Measurements from ENCODE around the gene TNFRSF8.
A peak's percentile ranks its signal among the peaks of the same experiment; 100 is the strongest.

The TNFRSF8 gene

DNA sequence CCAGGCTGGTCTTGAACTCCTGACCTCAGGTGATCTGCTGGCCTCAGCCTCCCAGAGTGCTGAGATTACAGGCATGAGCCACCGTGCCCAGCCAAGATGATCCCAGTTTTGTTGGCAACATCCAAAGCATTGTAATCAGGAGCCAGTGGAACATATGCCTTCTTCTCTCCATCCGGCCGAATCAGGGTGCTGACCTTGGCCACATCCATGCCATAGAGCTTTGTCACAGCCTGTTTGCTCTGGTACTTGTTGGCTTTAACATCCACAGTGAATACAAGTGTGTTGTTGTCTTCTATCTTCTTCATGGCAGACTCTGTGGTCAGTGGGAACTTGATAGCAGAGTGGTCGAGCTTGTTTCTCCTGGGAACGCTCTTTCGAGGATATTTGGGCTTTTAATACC is 17.1 kb downstream of the TNFRSF8 start:
- no peak for TF ChIP-seq CTCF (IDR thresholded peaks at IDR 0.05; ENCODE audit: control insufficient read depth, insufficient read depth, low read depth, low read length, missing control alignments)
- H3K4me3 ChIP-seq (ENCODE audit: control insufficient read depth, low read depth, low read length), result no peak overlapping the region
- no peak for DNase-seq (ENCODE audit: low read depth)

GRCh38 chr1:12080773-12081556 is 17.9 kb downstream of the TNFRSF8 start:
- TF ChIP-seq CTCF (IDR thresholded peaks at IDR 0.05; ENCODE audit: control insufficient read depth, insufficient read depth, low read depth, low read length, missing control alignments), result no peak
- no peak overlapping the region for H3K4me3 ChIP-seq (ENCODE audit: control insufficient read depth, low read depth, low read length)
- no peak for DNase-seq (ENCODE audit: low read depth)

GRCh38 chr1:12081648-12082396 is 18.7 kb downstream of the TNFRSF8 start:
- no peak for TF ChIP-seq CTCF (IDR thresholded peaks at IDR 0.05; ENCODE audit: control insufficient read depth, insufficient read depth, low read depth, low read length, missing control alignments)
- DNase-seq (ENCODE audit: low read depth), result no peak
- H3K4me3 ChIP-seq (ENCODE audit: control insufficient read depth, low read depth, low read length), result no peak overlapping the region

- DNase-seq (ENCODE audit: low read depth), result no peak
- no peak overlapping the region for H3K4me3 ChIP-seq (ENCODE audit: control insufficient read depth, low read depth, low read length)
- TF ChIP-seq CTCF (IDR thresholded peaks at IDR 0.05; ENCODE audit: control insufficient read depth, insufficient read depth, low read depth, low read length, missing control alignments), result no peak
These were observed 19.9 kb downstream of the TNFRSF8 start for GRCh38 chr1:12082988-12083387.

- no peak for TF ChIP-seq CTCF (IDR thresholded peaks at IDR 0.05; ENCODE audit: control insufficient read depth, insufficient read depth, low read depth, low read length, missing control alignments)
- DNase-seq (ENCODE audit: low read depth), result peak; percentile 50
- no peak overlapping the region for H3K4me3 ChIP-seq (ENCODE audit: control insufficient read depth, low read depth, low read length)
These were observed 20.7 kb downstream of the TNFRSF8 start for GRCh38 chr1:12083766-12084165.

DNA sequence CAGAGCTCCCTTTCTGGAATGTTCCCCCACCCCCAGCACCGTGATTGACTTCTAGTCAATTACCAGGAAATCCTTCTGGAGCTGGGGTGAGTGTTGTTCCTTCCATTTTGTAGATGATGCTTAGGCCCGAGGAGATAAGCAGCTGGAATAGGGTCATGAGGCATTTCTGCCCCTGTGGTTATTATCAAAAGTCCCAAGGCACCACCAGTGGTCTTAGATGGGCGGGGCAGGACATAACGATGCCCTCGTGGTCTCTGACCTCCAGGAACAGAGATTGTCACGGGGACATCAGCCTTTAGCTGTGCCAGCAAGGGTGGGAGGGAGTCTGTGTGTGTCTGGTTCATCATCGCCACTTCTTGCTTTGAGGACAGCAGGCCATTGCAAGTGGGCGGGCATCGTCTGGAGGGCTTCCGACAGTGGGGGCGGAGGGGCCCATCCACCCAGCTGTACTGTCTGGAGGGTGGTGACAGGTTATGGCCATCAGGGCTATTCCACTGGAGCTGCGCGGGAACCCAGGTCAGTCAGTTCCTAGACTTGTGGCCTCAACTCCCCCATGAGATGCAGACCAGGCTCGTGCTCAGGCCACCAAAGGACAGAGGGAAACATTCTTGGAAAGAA is 22.6 kb downstream of the TNFRSF8 start:
- DNase-seq (ENCODE audit: low read depth), result no peak
- no peak for TF ChIP-seq CTCF (IDR thresholded peaks at IDR 0.05; ENCODE audit: control insufficient read depth, insufficient read depth, low read depth, low read length, missing control alignments)
- no peak overlapping the region for H3K4me3 ChIP-seq (ENCODE audit: control insufficient read depth, low read depth, low read length)

Measured in AG09309 (cell line).